ENCODE results near the gene PROX1.

- TF ChIP-seq CTCF (IDR thresholded peaks at IDR 0.05; ENCODE audit: control extremely low read depth in 1 of 3, insufficient read depth in 1 of 3, low read depth in 1 of 3, low read length in 3 of 3) (no peak), EP300 (IDR thresholded peaks at IDR 0.05; ENCODE audit: borderline replicate concordance in 1 of 2, low read depth in 2 of 2, low read length in 2 of 2) (no peak), HDAC2 (IDR thresholded peaks at IDR 0.05; ENCODE audit: borderline replicate concordance in 1 of 2, low read depth in 2 of 2, low read length in 2 of 2) (no peak), ZNF274 (IDR thresholded peaks at IDR 0.05; ENCODE audit: borderline replicate concordance, extremely low read depth, low read length) (no peak), RFX5 (IDR thresholded peaks at IDR 0.05; ENCODE audit: borderline replicate concordance, low read depth, low read length) (no peak), EGR1 (IDR thresholded peaks at IDR 0.05; ENCODE audit: borderline replicate concordance, low read depth, low read length) (no peak), ATF3 (IDR thresholded peaks at IDR 0.05; ENCODE audit: insufficient read depth, low read depth, low read length) (no peak)
Observed at GRCh38 chr1:213947200-213947801, 40.5 kb upstream of the PROX1 start.
